HEK293 (cell line): Measurements from ENCODE around the gene NRL.

Experiments used
- CTCF ChIA-PET: fragments of 350-600 bp; formaldehyde crosslinking; extraction: SDS; loops from one replicate; lab custom pipeline; 2021; ENCODE audit warnings: antibody characterized with exemption; lab: Yijun Ruan, JAX
- POLR2A ChIA-PET: fragments of 300-600 bp; formaldehyde crosslinking; extraction: SDS; loops from one replicate; lab custom pipeline; 2020; ENCODE audit warnings: antibody characterized with exemption, inconsistent platforms; lab: Yijun Ruan, JAX
- H3K27ac ChIP-seq: fragments of 200-500 bp; sonication (Bioruptor generic); 2 replicates; pipeline ENCODE4 v1.5.1; 2014; ENCODE audit warnings: low read depth, low read length, control low read depth, inconsistent platforms; ENCODE audit errors: extremely low read depth
- H3K36me3 ChIP-seq, 2 experiments: fragments of 200-500 bp in 1 of 2; sonication (Bioruptor generic) in 1 of 2; 1 replicate in 1 of 2; 2 replicates in 1 of 2; pipeline ENCODE4 v1.5.1; 2014 to 2017; ENCODE audit warnings: inconsistent platforms in 2 of 2, low read length in 2 of 2; ENCODE audit not compliant: control insufficient read depth in 2 of 2, insufficient read depth in 1 of 2
- H3K4me1 ChIP-seq: fragments of 200-500 bp; sonication (Bioruptor generic); 2 replicates; pipeline ENCODE4 v1.5.1; 2014; ENCODE audit warnings: mild to moderate bottlenecking, low read length, inconsistent platforms; ENCODE audit not compliant: control insufficient read depth, insufficient read depth
- H3K4me3 ChIP-seq: 2 replicates; pipeline ENCODE4 v1.5.1; 2011; ENCODE audit warnings: low read depth, mild to moderate bottlenecking, control low read depth, low read length, moderate library complexity
- H3K9me3 ChIP-seq: fragments of 200-500 bp; sonication (Bioruptor generic); 2 replicates; pipeline ENCODE4 v1.5.1; 2014; ENCODE audit warnings: low read depth, low read length, inconsistent platforms; ENCODE audit not compliant: control insufficient read depth, insufficient read depth
- GFI1B ChIP-seq: fragments of 450-650 bp; formaldehyde crosslinking; IDR thresholded peaks from 2 replicates; pipeline ENCODE4 v1.5.1; 2016; ENCODE audit warnings: missing biosample characterization, missing genetic modification characterization
- GLI2 ChIP-seq: fragments of 450-650 bp; formaldehyde crosslinking; IDR thresholded peaks from 2 replicates; pipeline ENCODE4; 2017; ENCODE audit warnings: missing biosample characterization, missing genetic modification characterization, low read depth, borderline replicate concordance
- HIC1 ChIP-seq: fragments of 450-650 bp; formaldehyde crosslinking; IDR thresholded peaks from 2 replicates; pipeline ENCODE4 v1.5.1; 2016; ENCODE audit warnings: missing biosample characterization, missing genetic modification characterization
- PRDM1 ChIP-seq: fragments of 450-650 bp; formaldehyde crosslinking; IDR thresholded peaks from 2 replicates; pipeline ENCODE4; 2016; ENCODE audit warnings: missing biosample characterization, missing genetic modification characterization
- PRDM6 ChIP-seq: fragments of 450-650 bp; formaldehyde crosslinking; IDR thresholded peaks from 2 replicates; pipeline ENCODE4 v1.5.1; 2017; ENCODE audit warnings: missing biosample characterization, missing genetic modification characterization
- RBAK ChIP-seq: fragments of 450-650 bp; formaldehyde crosslinking; IDR thresholded peaks from 2 replicates; pipeline ENCODE4 v1.5.1; 2016; ENCODE audit warnings: missing biosample characterization, missing genetic modification characterization
- TCF7L2 ChIP-seq: IDR thresholded peaks from 2 replicates; pipeline ENCODE4 v1.6.1; 2011; ENCODE audit warnings: low read depth, mild to moderate bottlenecking, inconsistent platforms, low read length, moderate library complexity, borderline replicate concordance
- ZNF148 ChIP-seq: fragments of 450-650 bp; formaldehyde crosslinking; IDR thresholded peaks from 2 replicates; pipeline ENCODE4 v1.5.0; 2017; ENCODE audit warnings: missing biosample characterization, missing genetic modification characterization, borderline replicate concordance
- ZNF211 ChIP-seq: fragments of 450-650 bp; formaldehyde crosslinking; IDR thresholded peaks from 2 replicates; pipeline ENCODE4 v1.5.1; 2016; ENCODE audit warnings: low read depth, missing biosample characterization, missing genetic modification characterization
- ZNF26 ChIP-seq: fragments of 450-650 bp; formaldehyde crosslinking; IDR thresholded peaks from 2 replicates; pipeline ENCODE4 v1.5.1; 2016; ENCODE audit warnings: missing biosample characterization, missing genetic modification characterization
- ZNF350 ChIP-seq: fragments of 450-650 bp; formaldehyde crosslinking; IDR thresholded peaks from 2 replicates; pipeline ENCODE4 v1.5.0; 2017; ENCODE audit warnings: missing biosample characterization, mild to moderate bottlenecking, missing genetic modification characterization
- ZNF37A ChIP-seq: fragments of 450-650 bp; IDR thresholded peaks from 2 replicates; pipeline ENCODE4 v1.5.1; 2018; ENCODE audit warnings: missing biosample characterization, missing genetic modification characterization
- ZNF416 ChIP-seq: fragments of 450-650 bp; formaldehyde crosslinking; IDR thresholded peaks from 2 replicates; pipeline ENCODE4 v1.5.1; 2016; ENCODE audit warnings: missing biosample characterization, missing genetic modification characterization
- ZNF501 ChIP-seq: fragments of 450-650 bp; formaldehyde crosslinking; IDR thresholded peaks from 2 replicates; pipeline ENCODE4 v1.5.1; 2016; ENCODE audit warnings: missing biosample characterization, missing genetic modification characterization
- ZNF521 ChIP-seq: fragments of 450-650 bp; formaldehyde crosslinking; IDR thresholded peaks from 2 replicates; pipeline ENCODE4 v1.5.1; 2017; ENCODE audit warnings: missing biosample characterization, mild to moderate bottlenecking, missing genetic modification characterization
- ZNF544 ChIP-seq: fragments of 450-650 bp; formaldehyde crosslinking; IDR thresholded peaks from 2 replicates; pipeline ENCODE4 v1.5.0; 2017; ENCODE audit warnings: missing biosample characterization, missing genetic modification characterization
- ZNF747 ChIP-seq: fragments of 450-650 bp; formaldehyde crosslinking; IDR thresholded peaks from 2 replicates; pipeline ENCODE4 v1.5.1; 2016; ENCODE audit warnings: missing biosample characterization, missing genetic modification characterization
- ZSCAN5A ChIP-seq: fragments of 450-650 bp; formaldehyde crosslinking; IDR thresholded peaks from 2 replicates; pipeline ENCODE4 v1.5.1; 2016; ENCODE audit warnings: missing biosample characterization, missing genetic modification characterization

The NRL gene

GRCh38 chr14:24150567-24150966 lies 35.8 kb upstream of the NRL start (continued):
- no peak for TF ChIP-seq PRDM6 (tag by site-specific recombination)

GRCh38 chr14:24150061-24150460 lies 35.3 kb upstream of the NRL start:
- no peaks in the 10 kb centered on the region for H3K9me3 ChIP-seq
- peaks cover 8% of the 10 kb centered on the region for H3K4me1 ChIP-seq
- no peak for TF ChIP-seq ZNF37A
- no peak for TF ChIP-seq TCF7L2
- TF ChIP-seq ZNF416 (tag by site-specific recombination): no peak
- no peak for TF ChIP-seq ZNF521 (tag by site-specific recombination)
- TF ChIP-seq GFI1B: no peak
- TF ChIP-seq PRDM1 (tag by site-specific recombination): no peak
- no peak for TF ChIP-seq ZNF211 (tag by site-specific recombination)
- TF ChIP-seq ZNF501 (tag by site-specific recombination): no peak
- no peak for TF ChIP-seq ZNF350 (tag by site-specific recombination)
- TF ChIP-seq ZSCAN5A (tag by site-specific recombination): no peak
- no peak for TF ChIP-seq RBAK
- no peak for TF ChIP-seq ZNF544 (tag by site-specific recombination)
- TF ChIP-seq ZNF747: no peak
- no peak for TF ChIP-seq GLI2 (tag by site-specific recombination)
- no peak for TF ChIP-seq ZNF26 (tag by site-specific recombination)
- no peak for TF ChIP-seq HIC1 (tag by site-specific recombination)
- TF ChIP-seq ZNF148 (tag by site-specific recombination): no peak
- peaks cover 37 to 60% of the 10 kb centered on the region in 2 experiments for H3K36me3 ChIP-seq
- ChIA-PET POLR2A (interaction anchor here (1.0 to 3.3 kb wide), 2 partner anchors 9 to 14 kb away, joined by 3 to 20 read pairs; partner anchors contain the start of genes EMC9 and PSME1), CTCF (interaction anchor here (1.0 kb wide), 1 partner anchor 11 kb away, joined by 6 read pairs; the partner anchor contains the start of gene IRF9)
- H3K27ac ChIP-seq: no peak overlapping the region
- H3K4me3 ChIP-seq: no peak overlapping the region
